ENCODE results near the gene FOXI3.
"Not testable (repeated sequence)": the region's sequence is repeated elsewhere in the genome, so short reads cannot be mapped to it uniquely, and the experiment has no call there.

The FOXI3 gene

GRCh38 chr2:88451811-88452564 lies 505 bp downstream of the FOXI3 start:
- Mint-ChIP-seq H3K27ac (no peak overlapping the region), H3K4me1 (ENCODE audit: low read depth) (peaks cover 14% of the 10 kb centered on the region), H3K27me3 (peaks cover 46% of the 10 kb centered on the region), H3K4me3 (peak overlapping the region; percentile 67), H3K36me3 (no peaks in the 10 kb centered on the region), H3K9me3 (ENCODE audit: low read depth) (no peaks in the 10 kb centered on the region)

GRCh38 chr2:88450925-88451810 lies 1.3 kb downstream of the FOXI3 start:
- Mint-ChIP-seq H3K27me3 (peaks cover 42% of the 10 kb centered on the region), H3K27ac (no peak overlapping the region), H3K4me3 (peak overlapping the region; percentile 67), H3K36me3 (no peaks in the 10 kb centered on the region), H3K9me3 (ENCODE audit: low read depth) (no peaks in the 10 kb centered on the region), H3K4me1 (ENCODE audit: low read depth) (peaks cover 14% of the 10 kb centered on the region)

GRCh38 chr2:88450186-88450585 lies 2.3 kb downstream of the FOXI3 start:
- Mint-ChIP-seq H3K4me1 (ENCODE audit: low read depth) (peaks cover 14% of the 10 kb centered on the region), H3K27ac (no peak overlapping the region), H3K9me3 (ENCODE audit: low read depth) (no peaks in the 10 kb centered on the region), H3K4me3 (no peak overlapping the region), H3K36me3 (no peaks in the 10 kb centered on the region), H3K27me3 (peaks cover 42% of the 10 kb centered on the region)

GRCh38 chr2:88448248-88448647 lies 4.2 kb downstream of the FOXI3 start:
- H3K27ac Mint-ChIP-seq, result no peak overlapping the region
- H3K9me3 Mint-ChIP-seq (ENCODE audit: low read depth), result no peaks in the 10 kb centered on the region
- peaks cover 38% of the 10 kb centered on the region for H3K27me3 Mint-ChIP-seq
- no peaks in the 10 kb centered on the region for H3K36me3 Mint-ChIP-seq
- peaks cover 13% of the 10 kb centered on the region for H3K4me1 Mint-ChIP-seq (ENCODE audit: low read depth)
- H3K4me3 Mint-ChIP-seq, result no peak overlapping the region

GRCh38 chr2:88443353-88443938 lies 9.0 kb downstream of the FOXI3 start:
- Mint-ChIP-seq H3K4me1 (ENCODE audit: low read depth) (no peaks in the 10 kb centered on the region), H3K27me3 (peaks cover 26% of the 10 kb centered on the region), H3K9me3 (ENCODE audit: low read depth) (no peaks in the 10 kb centered on the region)

GRCh38 chr2:88442473-88442872 lies 10.0 kb downstream of the FOXI3 start:
- peaks cover 20% of the 10 kb centered on the region for H3K27me3 Mint-ChIP-seq
- H3K4me3 Mint-ChIP-seq, result no peak overlapping the region
- H3K27ac Mint-ChIP-seq, result no peak overlapping the region
- no peaks in the 10 kb centered on the region for H3K9me3 Mint-ChIP-seq (ENCODE audit: low read depth)
- no peaks in the 10 kb centered on the region for H3K36me3 Mint-ChIP-seq
- no peaks in the 10 kb centered on the region for H3K4me1 Mint-ChIP-seq (ENCODE audit: low read depth)

More at GRCh38 chr2:88443353-88443938, 9.0 kb downstream of the FOXI3 start:
- no peak overlapping the region for H3K4me3 Mint-ChIP-seq
- no peaks in the 10 kb centered on the region for H3K36me3 Mint-ChIP-seq
- H3K27ac Mint-ChIP-seq, result no peak overlapping the region

- Mint-ChIP-seq H3K27me3 (peaks cover 18% of the 10 kb centered on the region), H3K27ac (no peak overlapping the region), H3K4me3 (no peak overlapping the region), H3K4me1 (ENCODE audit: low read depth) (no peaks in the 10 kb centered on the region), H3K36me3 (no peaks in the 10 kb centered on the region), H3K9me3 (ENCODE audit: low read depth) (no peaks in the 10 kb centered on the region)
Measured at GRCh38 chr2:88442061-88442460, 10.4 kb downstream of the FOXI3 start.

- Mint-ChIP-seq H3K9me3 (ENCODE audit: low read depth) (no peaks in the 10 kb centered on the region), H3K27ac (no peak overlapping the region), H3K4me3 (no peak overlapping the region), H3K36me3 (no peaks in the 10 kb centered on the region), H3K27me3 (peaks cover 19% of the 10 kb centered on the region), H3K4me1 (ENCODE audit: low read depth) (no peaks in the 10 kb centered on the region)
Measured at GRCh38 chr2:88437010-88437409, 15.5 kb downstream of the FOXI3 start.

GRCh38 chr2:88429929-88430328 lies 22.6 kb downstream of the FOXI3 start:
- H3K4me1 Mint-ChIP-seq (ENCODE audit: low read depth), result no peaks in the 10 kb centered on the region
- H3K4me3 Mint-ChIP-seq, result no peak overlapping the region
- no peaks in the 10 kb centered on the region for H3K36me3 Mint-ChIP-seq
- H3K9me3 Mint-ChIP-seq (ENCODE audit: low read depth), result no peaks in the 10 kb centered on the region
- no peak overlapping the region for H3K27ac Mint-ChIP-seq
- H3K27me3 Mint-ChIP-seq, result peaks cover 1% of the 10 kb centered on the region

GRCh38 chr2:88423733-88424132 lies 28.8 kb downstream of the FOXI3 start:
- no peaks in the 10 kb centered on the region for H3K4me1 Mint-ChIP-seq (ENCODE audit: low read depth)
- H3K27ac Mint-ChIP-seq, result no peak overlapping the region
- no peaks in the 10 kb centered on the region for H3K36me3 Mint-ChIP-seq
- H3K27me3 Mint-ChIP-seq, result peaks cover 4% of the 10 kb centered on the region
- no peaks in the 10 kb centered on the region for H3K9me3 Mint-ChIP-seq (ENCODE audit: low read depth)
- H3K4me3 Mint-ChIP-seq, result no peak overlapping the region

GRCh38 chr2:88419051-88419450 lies 33.4 kb downstream of the FOXI3 start:
- peaks cover 11% of the 10 kb centered on the region for H3K27me3 Mint-ChIP-seq
- not testable (repeated sequence) for H3K4me3 Mint-ChIP-seq; H3K9me3 Mint-ChIP-seq (ENCODE audit: low read depth); H3K27ac Mint-ChIP-seq; H3K4me1 Mint-ChIP-seq (ENCODE audit: low read depth); H3K36me3 Mint-ChIP-seq

GRCh38 chr2:88416016-88416663 lies 36.4 kb downstream of the FOXI3 start:
- no peaks in the 10 kb centered on the region for H3K4me1 Mint-ChIP-seq (ENCODE audit: low read depth)
- no peak overlapping the region for H3K4me3 Mint-ChIP-seq
- no peaks in the 10 kb centered on the region for H3K36me3 Mint-ChIP-seq
- H3K27me3 Mint-ChIP-seq, result peaks cover 6% of the 10 kb centered on the region
- H3K9me3 Mint-ChIP-seq (ENCODE audit: low read depth), result no peaks in the 10 kb centered on the region
- no peak overlapping the region for H3K27ac Mint-ChIP-seq

GRCh38 chr2:88408870-88409269 lies 43.6 kb downstream of the FOXI3 start:
- H3K27me3 Mint-ChIP-seq; H3K4me1 Mint-ChIP-seq (ENCODE audit: low read depth); H3K27ac Mint-ChIP-seq; H3K9me3 Mint-ChIP-seq (ENCODE audit: low read depth); H3K4me3 Mint-ChIP-seq; H3K36me3 Mint-ChIP-seq: not testable (repeated sequence)

GRCh38 chr2:88400037-88400767 lies 52.3 kb downstream of the FOXI3 start:
- Mint-ChIP-seq H3K4me1 (ENCODE audit: low read depth) (no peaks in the 10 kb centered on the region), H3K27ac (no peak overlapping the region), H3K36me3 (no peaks in the 10 kb centered on the region), H3K4me3 (no peak overlapping the region), H3K9me3 (ENCODE audit: low read depth) (no peaks in the 10 kb centered on the region), H3K27me3 (peaks cover 15% of the 10 kb centered on the region)
